Fibroblast of lung (primary cell): ENCODE measurements around the gene CERK. TPM values are rescaled to one million over a fixed set of nuclear protein-coding genes. Genes with fewer than 3 reads are reported as not detected.

ENCODE experiments used
- DNase-seq, 2 donors: peaks; one replicate each; pipeline versions ENCODE4 v3.0.0 to v3.0.0-alpha.2; 2010; ENCODE audit warnings: low read depth in 2 of 2
- H2AFZ ChIP-seq: 2 replicates; pipeline ENCODE4 v1.5.1; 2012; ENCODE audit warnings: low read length, control low read depth, inconsistent platforms
- H3K27ac ChIP-seq: 2 replicates; pipeline ENCODE4 v1.5.1; 2011; ENCODE audit warnings: low read length, control low read depth; ENCODE audit not compliant: insufficient read depth
- H3K27me3 ChIP-seq: 2 replicates; pipeline ENCODE4 v1.5.1; 2011; ENCODE audit warnings: mild to moderate bottlenecking, low read length; ENCODE audit not compliant: control insufficient read depth, insufficient read depth
- H3K36me3 ChIP-seq: 2 replicates; pipeline ENCODE4 v1.5.1; 2011; ENCODE audit warnings: low read length; ENCODE audit not compliant: control insufficient read depth, insufficient read depth
- H3K4me1 ChIP-seq: 2 replicates; pipeline ENCODE4 v1.5.1; 2011; ENCODE audit warnings: low read length; ENCODE audit not compliant: control insufficient read depth, insufficient read depth; ENCODE audit errors: extremely low read depth
- H3K4me2 ChIP-seq: 2 replicates; pipeline ENCODE4 v1.5.1; 2011; ENCODE audit warnings: low read length, control low read depth; ENCODE audit not compliant: insufficient read depth; ENCODE audit errors: extremely low read depth
- H3K4me3 ChIP-seq, 4 experiments: fragments of 200-600 bp in 1 of 4; sonication (generic) in 1 of 4; replicated peaks in 1 of 4; 2 replicates each; pipeline ENCODE4 v1.5.1; 2011 to 2016; ENCODE audit warnings: low read length in 4 of 4, low read depth in 3 of 4, mild to moderate bottlenecking in 3 of 4, control low read depth in 2 of 4, inconsistent platforms in 1 of 4, mixed read lengths in 1 of 4; ENCODE audit not compliant: insufficient read depth in 1 of 4; ENCODE audit errors: control extremely low read depth in 1 of 4
- H3K79me2 ChIP-seq: 2 replicates; pipeline ENCODE4 v1.5.1; 2012; ENCODE audit warnings: mild to moderate bottlenecking, low read length, inconsistent platforms; ENCODE audit not compliant: control insufficient read depth, insufficient read depth
- H3K9ac ChIP-seq: 2 replicates; pipeline ENCODE4 v1.5.1; 2011; ENCODE audit warnings: mild to moderate bottlenecking, low read length, control low read depth; ENCODE audit not compliant: insufficient read depth
- H3K9me3 ChIP-seq: 2 replicates; pipeline ENCODE4 v1.5.1; 2012; ENCODE audit warnings: low read depth, low read length; ENCODE audit not compliant: control insufficient read depth, insufficient read depth
- H4K20me1 ChIP-seq: 2 replicates; pipeline ENCODE4 v1.5.1; 2011; ENCODE audit warnings: low read length; ENCODE audit not compliant: control insufficient read depth, insufficient read depth; ENCODE audit errors: extremely low read depth
- CTCF ChIP-seq, 2 donors: IDR thresholded peaks in 1 of 2; conservative IDR thresholded peaks in 1 of 2; 1 replicate in 1 of 2; 2 replicates in 1 of 2; pipeline ENCODE4 v1.5.1; 2011 to 2012; ENCODE audit warnings: low read length in 2 of 2, control low read depth in 1 of 2, inconsistent platforms in 1 of 2, low read depth in 1 of 2, mild to moderate bottlenecking in 1 of 2
- EZH2 ChIP-seq: IDR thresholded peaks from 2 replicates; pipeline ENCODE4 v1.5.1; 2012; ENCODE audit warnings: low read length, control low read depth, mild to moderate bottlenecking; ENCODE audit errors: missing control alignments
- polyA plus RNA-seq, 2 donors: library from polyadenylated mRNA; depleted of rRNA in 1 of 2; stranded (reverse) in 1 of 2; unstranded in 1 of 2; fragments of >200 nt; gene quantifications; 2 replicates each; pipeline ENCODE4 v1.2.1, GENCODE V29; 2011 to 2012; ENCODE audit warnings: missing spikeins in 1 of 2
- total RNA-seq: library from RNA; depleted of rRNA; stranded (reverse); fragments of >200 nt; gene quantifications from 2 replicates; pipeline ENCODE4 v1.2.1, GENCODE V29; 2014

The CERK gene
- total and polyA plus RNA-seq, 2 donors (not counting 1 experiment from before 2014, with no cell fraction given): 19.5 to 24.9 TPM

- Histone ChIP-seq H3K27me3 (no peaks in the 10 kb centered on the region), H3K4me2 (no peak overlapping the region), H4K20me1 (no peaks in the 10 kb centered on the region), H3K9ac (no peak overlapping the region), H3K79me2 (peaks cover 18% of the 10 kb centered on the region), H3K4me1 (no peaks in the 10 kb centered on the region), H3K4me3 (no peak overlapping the region), H3K36me3 (peaks cover 5% of the 10 kb centered on the region), H2AFZ (no peak overlapping the region), H3K9me3 (no peaks in the 10 kb centered on the region), H3K27ac (no peak overlapping the region)
- no peak for TF ChIP-seq CTCF (conservative IDR thresholded peaks at IDR 0.05 in 1 of 2, IDR thresholded peaks at IDR 0.05 in 1 of 2; ENCODE audit: low read depth in 1 of 2, low read length in 2 of 2)
- TF ChIP-seq EZH2: no peak
- no peak for DNase-seq
Observed at GRCh38 chr22:46723882-46724281, 14.2 kb downstream of the CERK start.

- H3K9me3 ChIP-seq: no peaks in the 10 kb centered on the region
- no peak overlapping the region for H3K4me2 ChIP-seq
- H3K36me3 ChIP-seq: peaks cover 9% of the 10 kb centered on the region
- no peak overlapping the region for H3K4me3 ChIP-seq
- no peak overlapping the region for H2AFZ ChIP-seq
- TF ChIP-seq CTCF (conservative IDR thresholded peaks at IDR 0.05 in 1 of 2, IDR thresholded peaks at IDR 0.05 in 1 of 2; ENCODE audit: low read depth in 1 of 2, low read length in 2 of 2) (no peak), EZH2 (no peak)
- no peaks in the 10 kb centered on the region for H3K27me3 ChIP-seq
- H3K27ac ChIP-seq: no peak overlapping the region
- peaks cover 8% of the 10 kb centered on the region for H3K79me2 ChIP-seq
- H3K9ac ChIP-seq: no peak overlapping the region
- H3K4me1 ChIP-seq: no peaks in the 10 kb centered on the region
- DNase-seq: no peak
- no peaks in the 10 kb centered on the region for H4K20me1 ChIP-seq
Observed at GRCh38 chr22:46721501-46722085, 16.5 kb downstream of the CERK start.

GRCh38 chr22:46719921-46720320, 18.1 kb downstream of the CERK start:
- Histone ChIP-seq H2AFZ (no peak overlapping the region), H3K9me3 (no peaks in the 10 kb centered on the region), H3K4me2 (no peak overlapping the region), H3K27me3 (no peaks in the 10 kb centered on the region), H3K79me2 (peaks cover 2% of the 10 kb centered on the region), H3K9ac (no peak overlapping the region), H3K27ac (no peak overlapping the region), H3K4me3 (no peak overlapping the region), H3K36me3 (peaks cover 9% of the 10 kb centered on the region), H3K4me1 (no peaks in the 10 kb centered on the region), H4K20me1 (no peaks in the 10 kb centered on the region)
- no peak for DNase-seq
- TF ChIP-seq EZH2 (no peak), CTCF (conservative IDR thresholded peaks at IDR 0.05 in 1 of 2, IDR thresholded peaks at IDR 0.05 in 1 of 2; ENCODE audit: low read depth in 1 of 2, low read length in 2 of 2) (no peak)
